ENCODE data around the gene KIF21A. TPM values are rescaled to one million over a fixed set of nuclear protein-coding genes. Genes with fewer than 3 reads are reported as not detected.

Gene KIF21A
- total and polyA plus RNA-seq, 2 donors (not counting 3 experiments of a cell fraction or from before 2014, with no cell fraction given): 1.8 to 10.1 TPM

GRCh38 chr12:39287409-39287808, 155.5 kb downstream of the KIF21A start:
- TF ChIP-seq POLR2A (IDR thresholded peaks at IDR 0.05; ENCODE audit: low read depth, low read length): no peak
- no peak for TF ChIP-seq EZH2 (IDR thresholded peaks at IDR 0.05; ENCODE audit: borderline replicate concordance, low read depth, low read length, severe bottlenecking)
- no peak for TF ChIP-seq GATA2 (IDR thresholded peaks at IDR 0.05; ENCODE audit: insufficient read depth, insufficient read length, low read depth, low read length)
- TF ChIP-seq MAX (IDR thresholded peaks at IDR 0.05; ENCODE audit: insufficient read depth, insufficient read length): no peak
- TF ChIP-seq FOS (IDR thresholded peaks at IDR 0.05; ENCODE audit: borderline replicate concordance, insufficient read depth, low read length): no peak
- no peak for TF ChIP-seq CTCF (IDR thresholded peaks at IDR 0.05; ENCODE audit: extremely low read depth in 1 of 2, insufficient read depth in 1 of 2, low read depth in 1 of 2, low read length in 2 of 2)
- no peak for TF ChIP-seq POLR2AphosphoS5 (IDR thresholded peaks at IDR 0.05; ENCODE audit: insufficient read depth, low read depth, low read length)
- TF ChIP-seq MYC (IDR thresholded peaks at IDR 0.05; ENCODE audit: low read depth, low read length): no peak
- TF ChIP-seq JUN (IDR thresholded peaks at IDR 0.05; ENCODE audit: borderline replicate concordance, insufficient read depth, insufficient read length, low read depth): no peak
- no peaks in the 10 kb centered on the region for H3K9me1 ChIP-seq (replicated peaks; ENCODE audit: control insufficient read depth, extremely low read depth, insufficient read depth, low read length)
- no peaks in the 10 kb centered on the region for H3K36me3 ChIP-seq (ENCODE audit: control insufficient read depth in 2 of 2, extremely low read depth in 1 of 2, insufficient read depth in 2 of 2, low read length in 2 of 2)
- H3K27ac ChIP-seq (ENCODE audit: insufficient read depth, low read depth, low read length): no peak overlapping the region
- no peaks in the 10 kb centered on the region for H4K20me1 ChIP-seq (replicated peaks; ENCODE audit: control insufficient read depth, extremely low read depth, insufficient read depth, low read length)
- no peak overlapping the region for H3K4me3 ChIP-seq (replicated peaks in 1 of 3; ENCODE audit: insufficient read depth in 1 of 3, low read depth in 1 of 3, low read length in 3 of 3)
- FAIRE-seq: no peak
- no peaks in the 10 kb centered on the region for H3K9me3 ChIP-seq (replicated peaks; ENCODE audit: control insufficient read depth, insufficient read depth, low read length)
- H3K27me3 ChIP-seq (ENCODE audit: control insufficient read depth in 2 of 2, insufficient read depth in 2 of 2, low read length in 2 of 2): peaks cover 0 to 4% of the 10 kb centered on the region in 2 experiments
- dilution Hi-C loops (cut with MboI; ENCODE audit: extremely low pct_ligation_motif_present, low sequenced_read_pairs) (no loop called here), intact Hi-C loops (cut with micrococcal nuclease) (no loop called here)
- DNase-seq (ENCODE audit: low read depth, low spot score): no peak
- no peak overlapping the region for H2AFZ ChIP-seq (ENCODE audit: low read depth, low read length)
- H3K4me1 ChIP-seq (ENCODE audit: control insufficient read depth, extremely low read depth, insufficient read depth, low read length): no peaks in the 10 kb centered on the region
- no TSS peak for BruUV-seq (replicated peaks)
- H3K4me2 ChIP-seq (ENCODE audit: insufficient read depth, low read length): no peak overlapping the region
- ChIA-PET CTCF (interaction anchor here (1.8 to 2.0 kb wide), 2 partner anchors 15 to 366 kb away, joined by 7 to 18 read pairs; no protein-coding TSS in a partner anchor), POLR2A (no interaction called here)
- H3K9ac ChIP-seq (replicated peaks; ENCODE audit: extremely low read depth, insufficient read depth, low read length): no peak overlapping the region
- no peaks in the 10 kb centered on the region for H3K79me2 ChIP-seq (ENCODE audit: control insufficient read depth, insufficient read depth, low read length)

Data from endothelial cell of umbilical vein (primary cell).